Muscle of leg (tissue), 11 donors: ENCODE data around the gene KCNG1. TPM values are rescaled to one million over a fixed set of nuclear protein-coding genes. Genes with fewer than 3 reads are reported as not detected.
A peak's percentile ranks its signal among the peaks of the same experiment; 100 is the strongest.

Experiments
- DNase-seq: peaks from one replicate; pipeline ENCODE4 v3.0.0; 2013
- H3K27ac ChIP-seq: one replicate; pipeline ENCODE4 v1.5.1; 2013; ENCODE audit warnings: mild to moderate bottlenecking, low read length, control low read depth
- H3K27me3 ChIP-seq: one replicate; pipeline ENCODE4 v1.6.1; 2013; ENCODE audit warnings: low read length; ENCODE audit not compliant: control insufficient read depth, insufficient read depth
- H3K36me3 ChIP-seq: one replicate; pipeline ENCODE4 v1.6.1; 2013; ENCODE audit warnings: low read length; ENCODE audit not compliant: control insufficient read depth, insufficient read depth
- H3K4me1 ChIP-seq: one replicate; pipeline ENCODE4 v1.6.1; 2013; ENCODE audit warnings: low read length; ENCODE audit not compliant: control insufficient read depth, insufficient read depth
- H3K4me3 ChIP-seq: one replicate; pipeline ENCODE4 v1.5.1; 2013; ENCODE audit warnings: low read length, control low read depth
- H3K9me3 ChIP-seq: replicated peaks from 2 replicates; pipeline ENCODE4 v1.6.1; 2013; ENCODE audit warnings: low read depth, low read length; ENCODE audit not compliant: control insufficient read depth
- WGBS: methylation state at CpG from one replicate; pipeline ENCODE4 v1.1.5; 2013; ENCODE audit warnings: missing lambda C conversion rate; ENCODE audit not compliant: insufficient coverage; 5-methylcytosine and 5-hydroxymethylcytosine counted together
- polyA plus RNA-seq, 8 donors: library from polyadenylated mRNA; unstranded; fragments of 120-200 nt; gene quantifications; one replicate each; pipeline versions ENCODE4 v1.2.1 to v1.2.3, GENCODE V29; 2013; ENCODE audit warnings: inconsistent platforms in 1 of 8, low replicate concordance in 1 of 8; ENCODE audit not compliant: insufficient read length in 8 of 8, insufficient read depth in 1 of 8
- total RNA-seq: library from RNA; stranded (reverse); fragments of 120-200 nt; gene quantifications from one replicate; pipeline ENCODE4 v1.2.4, GENCODE V29; 2013

The KCNG1 gene
- total and polyA plus RNA-seq, 9 donors: 0.27 to 2.2 (median 0.54) TPM

GRCh38 chr20:51036226-51036625, 13.3 kb upstream of the KCNG1 start:
- H3K27me3 ChIP-seq: peaks cover 19% of the 10 kb centered on the region
- DNase-seq: no peak
- H3K27ac ChIP-seq: no peak overlapping the region
- no peaks in the 10 kb centered on the region for H3K36me3 ChIP-seq
- 70% methylated on average over 3 of the region's 4 CpGs for WGBS
- no peak overlapping the region for H3K4me3 ChIP-seq
- H3K9me3 ChIP-seq: no peaks in the 10 kb centered on the region
- no peaks in the 10 kb centered on the region for H3K4me1 ChIP-seq

- 79% methylated on average over 4 of the region's 9 CpGs for WGBS
- peaks cover 26% of the 10 kb centered on the region for H3K27me3 ChIP-seq
Observed at GRCh38 chr20:51034988-51035656, 12.2 kb upstream of the KCNG1 start.

GRCh38 chr20:51034476-51034875, 11.6 kb upstream of the KCNG1 start:
- WGBS: 73% methylated on average over 2 of the region's 2 CpGs

More at GRCh38 chr20:51034988-51035656, 12.2 kb upstream of the KCNG1 start:
- peaks cover 6% of the 10 kb centered on the region for H3K4me1 ChIP-seq
- no peaks in the 10 kb centered on the region for H3K9me3 ChIP-seq
- no peaks in the 10 kb centered on the region for H3K36me3 ChIP-seq
- H3K4me3 ChIP-seq: no peak overlapping the region
- DNase-seq: no peak
- no peak overlapping the region for H3K27ac ChIP-seq

GRCh38 chr20:51029963-51030920, 7.3 kb upstream of the KCNG1 start:
- no peaks in the 10 kb centered on the region for H3K36me3 ChIP-seq
- H3K9me3 ChIP-seq: no peaks in the 10 kb centered on the region
- H3K27me3 ChIP-seq: peaks cover 70% of the 10 kb centered on the region
- peak overlapping the region; percentile 6 for H3K27ac ChIP-seq
- peak; percentile 89 for DNase-seq
- H3K4me3 ChIP-seq: no peak overlapping the region
- WGBS: 21% methylated on average over 14 of the region's 17 CpGs
- peaks cover 6% of the 10 kb centered on the region for H3K4me1 ChIP-seq

More at GRCh38 chr20:51034476-51034875, 11.6 kb upstream of the KCNG1 start:
- Histone ChIP-seq H3K9me3 (no peaks in the 10 kb centered on the region), H3K4me3 (no peak overlapping the region), H3K4me1 (peaks cover 6% of the 10 kb centered on the region), H3K36me3 (no peaks in the 10 kb centered on the region), H3K27me3 (peaks cover 31% of the 10 kb centered on the region), H3K27ac (no peak overlapping the region)
- DNase-seq: no peak

GRCh38 chr20:51029556-51029955, 6.6 kb upstream of the KCNG1 start:
- H3K36me3 ChIP-seq: no peaks in the 10 kb centered on the region
- DNase-seq: no peak
- H3K27ac ChIP-seq: no peak overlapping the region
- WGBS: no CpG with 5 or more reads among the region's 1 CpG
- H3K9me3 ChIP-seq: no peaks in the 10 kb centered on the region
- H3K4me3 ChIP-seq: no peak overlapping the region
- H3K27me3 ChIP-seq: peaks cover 70% of the 10 kb centered on the region
- H3K4me1 ChIP-seq: peaks cover 6% of the 10 kb centered on the region

- Histone ChIP-seq H3K4me3 (no peak overlapping the region), H3K27me3 (peaks cover 77% of the 10 kb centered on the region), H3K4me1 (peaks cover 7% of the 10 kb centered on the region), H3K9me3 (no peaks in the 10 kb centered on the region), H3K36me3 (no peaks in the 10 kb centered on the region), H3K27ac (no peak overlapping the region)
- 21% methylated on average over 7 of the region's 10 CpGs for WGBS
- no peak for DNase-seq
Observed at GRCh38 chr20:51028616-51029212, 5.8 kb upstream of the KCNG1 start.

GRCh38 chr20:51027035-51027795, 4.3 kb upstream of the KCNG1 start:
- peaks cover 13% of the 10 kb centered on the region for H3K4me1 ChIP-seq
- no peak overlapping the region for H3K4me3 ChIP-seq
- no peaks in the 10 kb centered on the region for H3K36me3 ChIP-seq
- no peak overlapping the region for H3K27ac ChIP-seq
- no peaks in the 10 kb centered on the region for H3K9me3 ChIP-seq
- DNase-seq: peak; percentile 45
- peaks cover 86% of the 10 kb centered on the region for H3K27me3 ChIP-seq
- 87% methylated on average over 3 of the region's 5 CpGs for WGBS

GRCh38 chr20:51026269-51026668, 3.4 kb upstream of the KCNG1 start:
- H3K36me3 ChIP-seq: no peaks in the 10 kb centered on the region
- 30% methylated on average over 3 of the region's 4 CpGs for WGBS
- no peak for DNase-seq
- peaks cover 13% of the 10 kb centered on the region for H3K4me1 ChIP-seq
- peaks cover 92% of the 10 kb centered on the region for H3K27me3 ChIP-seq
- H3K27ac ChIP-seq: no peak overlapping the region
- no peaks in the 10 kb centered on the region for H3K9me3 ChIP-seq
- H3K4me3 ChIP-seq: no peak overlapping the region

GRCh38 chr20:51024761-51025160, 1.9 kb upstream of the KCNG1 start:
- 17% methylated on average over 1 of the region's 1 CpG for WGBS
- Histone ChIP-seq H3K4me1 (peaks cover 7% of the 10 kb centered on the region), H3K27ac (no peak overlapping the region), H3K27me3 (peaks cover 93% of the 10 kb centered on the region), H3K36me3 (no peaks in the 10 kb centered on the region), H3K9me3 (no peaks in the 10 kb centered on the region), H3K4me3 (no peak overlapping the region)
- no peak for DNase-seq
